HCT116 (cell line): ENCODE data around the gene N4BP2. TPM values are rescaled to one million over a fixed set of nuclear protein-coding genes. Genes with fewer than 3 reads are reported as not detected.

Experiments used
- ATAC-seq: fragments of 200-7000 bp; cut with Tn5 transposase; 2 replicates; pipeline ENCODE4 v1.9.1; 2020; ENCODE audit warnings: mild to moderate bottlenecking, moderate library complexity
- BruUV-seq: library from RNA; stranded (reverse); fragments of 400-500 nt; replicated peaks from 2 replicates; lab custom pipeline; 2021; lab: Mats Ljungman, UMichigan
- CTCF ChIA-PET: fragments of 300-600 bp; sonication (Branson Sonifier 250); formaldehyde crosslinking; loops from one replicate; lab custom pipeline; 2021; ENCODE audit warnings: antibody characterized with exemption; lab: Charles Lee
- POLR2A ChIA-PET: fragments of 300-600, 350-600 bp; sonication (Branson Sonifier 250); formaldehyde crosslinking; loops from one replicate; lab custom pipeline; 2021; ENCODE audit warnings: antibody characterized with exemption; lab: Charles Lee
- RAD21 ChIA-PET, 2 experiments: fragments of 300-600 bp; sonication (Branson Sonifier 250); formaldehyde crosslinking; loops; one replicate each; lab custom pipeline; 2023; ENCODE audit warnings: low total read pairs in 2 of 2; ENCODE audit not compliant: uncharacterized antibody in 2 of 2, unreplicated experiment in 2 of 2, low non-redundant PET in 1 of 2; lab: Charles Lee
- DNase-seq: peaks from one replicate; pipeline ENCODE4 v3.0.0-alpha.2; 2010; ENCODE audit warnings: low read depth, low spot score
- H2AFZ ChIP-seq: fragments of 200-600 bp; shearing (Covaris generic), sonication (generic); 2 replicates; pipeline ENCODE4 v1.6.1; 2017; ENCODE audit warnings: low read depth, mixed run types, mixed read lengths, antibody characterized with exemption, low read length; ENCODE audit not compliant: poor library complexity, severe bottlenecking
- H3K27ac ChIP-seq: 2 replicates; pipeline ENCODE4 v1.5.1; 2012; ENCODE audit warnings: low read depth, low read length
- H3K27me3 ChIP-seq: fragments of 200-600 bp; sonication (generic); 2 replicates; pipeline ENCODE4 v1.6.1; 2016; ENCODE audit warnings: mixed run types, low read length, mixed read lengths; ENCODE audit not compliant: insufficient read depth
- H3K36me3 ChIP-seq, 2 experiments: fragments of 200-500 bp in 1 of 2; fragments of 200-600 bp in 1 of 2; sonication (Bioruptor generic) in 1 of 2; sonication (generic) in 1 of 2; 2 replicates each; pipeline versions ENCODE4 v1.5.1 to v1.6.1; 2014 to 2016; ENCODE audit warnings: low read length in 2 of 2, inconsistent platforms in 1 of 2, mixed read lengths in 1 of 2, mixed run types in 1 of 2; ENCODE audit not compliant: insufficient read depth in 2 of 2, control insufficient read depth in 1 of 2
- H3K4me1 ChIP-seq, 2 experiments: fragments of 200-600 bp in 1 of 2; sonication (generic) in 1 of 2; 2 replicates each; pipeline versions ENCODE4 v1.5.1 to v1.6.1; 2012 to 2017; ENCODE audit warnings: low read length in 2 of 2, inconsistent platforms in 1 of 2, mild to moderate bottlenecking in 1 of 2, mixed read lengths in 1 of 2, mixed run types in 1 of 2, moderate library complexity in 1 of 2; ENCODE audit not compliant: insufficient read depth in 2 of 2, control insufficient read depth in 1 of 2
- H3K4me2 ChIP-seq: fragments of 200-600 bp; sonication (generic); 2 replicates; pipeline ENCODE4 v1.6.1; 2017; ENCODE audit warnings: mixed run types, low read length, mixed read lengths
- H3K4me3 ChIP-seq, 2 experiments: fragments of 200-600 bp in 1 of 2; sonication (generic) in 1 of 2; replicated peaks in 1 of 2; 2 replicates each; pipeline ENCODE4 v1.5.1; 2011 to 2016; ENCODE audit warnings: low read length in 2 of 2, control low read depth in 1 of 2, low read depth in 1 of 2, mild to moderate bottlenecking in 1 of 2, mixed read lengths in 1 of 2, mixed run types in 1 of 2
- H3K79me2 ChIP-seq: fragments of 200-600 bp; sonication (generic); 2 replicates; pipeline ENCODE4 v1.6.1; 2017; ENCODE audit warnings: mild to moderate bottlenecking, mixed run types, low read length, moderate library complexity, mixed read lengths; ENCODE audit not compliant: insufficient read depth
- H3K9ac ChIP-seq: fragments of 200-600 bp; sonication (generic); 2 replicates; pipeline ENCODE4 v1.6.1; 2016; ENCODE audit warnings: low read length, mixed read lengths
- H3K9me2 ChIP-seq: fragments of 200-600 bp; sonication (generic), shearing (Covaris generic); 2 replicates; pipeline ENCODE4 v1.6.1; 2017; ENCODE audit warnings: mixed run types, mild to moderate bottlenecking, moderate library complexity; ENCODE audit not compliant: insufficient read depth
- H3K9me3 ChIP-seq, 2 experiments: fragments of 200-500 bp in 1 of 2; fragments of 200-600 bp in 1 of 2; sonication (Bioruptor generic) in 1 of 2; sonication (generic) in 1 of 2; 2 replicates each; pipeline ENCODE4 v1.6.1; 2014 to 2017; ENCODE audit warnings: low read length in 2 of 2, mixed read lengths in 2 of 2, inconsistent platforms in 1 of 2, low read depth in 1 of 2, mild to moderate bottlenecking in 1 of 2, mixed run types in 1 of 2, moderate library complexity in 1 of 2; ENCODE audit not compliant: control insufficient read depth in 1 of 2, insufficient read depth in 1 of 2
- H4K20me1 ChIP-seq: fragments of 200-600 bp; sonication (generic), shearing (Covaris generic); 2 replicates; pipeline ENCODE4 v1.6.1; 2017; ENCODE audit warnings: mixed run types, mild to moderate bottlenecking, moderate library complexity; ENCODE audit not compliant: insufficient read depth
- CBX3 ChIP-seq: IDR thresholded peaks from 2 replicates; pipeline ENCODE4 v1.6.1; 2012; ENCODE audit warnings: low read depth
- EGR1 ChIP-seq: IDR thresholded peaks from 2 replicates; pipeline ENCODE4 v1.6.1; 2012; ENCODE audit warnings: low read depth
- EZH2phosphoT487 ChIP-seq: fragments of 200-600 bp; IDR thresholded peaks from 2 replicates; pipeline ENCODE4 v1.6.1; 2018; ENCODE audit warnings: antibody characterized with exemption, borderline replicate concordance
- FOSL1 ChIP-seq: IDR thresholded peaks from 2 replicates; pipeline ENCODE4 v1.6.1; 2012; ENCODE audit warnings: low read depth
- JUND ChIP-seq: IDR thresholded peaks from 2 replicates; pipeline ENCODE4 v1.6.1; 2012
- POLR2AphosphoS5 ChIP-seq: IDR thresholded peaks from 2 replicates; pipeline ENCODE4 v1.6.1; 2011; ENCODE audit warnings: mild to moderate bottlenecking, low read depth, low read length, moderate library complexity
- SP1 ChIP-seq: IDR thresholded peaks from 2 replicates; pipeline ENCODE4 v1.6.1; 2012; ENCODE audit warnings: low read depth
- SRF ChIP-seq: IDR thresholded peaks from 2 replicates; pipeline ENCODE4 v1.6.1; 2012; ENCODE audit warnings: low read depth
- TCF7L2 ChIP-seq: IDR thresholded peaks from 2 replicates; pipeline ENCODE4 v1.7.0; 2011; ENCODE audit warnings: borderline replicate concordance, inconsistent platforms; ENCODE audit not compliant: insufficient read depth, insufficient read length; ENCODE audit errors: extremely low read depth
- YY1 ChIP-seq: IDR thresholded peaks from 2 replicates; pipeline ENCODE4 v1.6.1; 2011; ENCODE audit warnings: low read length, low read depth, moderate library complexity, mild to moderate bottlenecking; ENCODE audit not compliant: insufficient replicate concordance; ENCODE audit errors: extremely low read depth
- ZFX ChIP-seq: fragments of 450-650 bp; IDR thresholded peaks from 2 replicates; pipeline ENCODE4 v1.6.1; 2017
- intact Hi-C: fragments of 100-400 bp; cut with micrococcal nuclease; formaldehyde crosslinking; loops from 2 replicates; pipeline ENCODE4 v1.10.0; 2022
- total RNA-seq: library from RNA; stranded (reverse); gene quantifications from one replicate; pipeline ENCODE4 v1.2.1, GENCODE V29; 2021; ENCODE audit not compliant: unreplicated experiment
- TF ChIP-seq, protein P1 (sequence below): IDR thresholded peaks from 2 replicates; pipeline ENCODE4 v1.6.1; 2012
- TF ChIP-seq, protein P2 (sequence below), 3 experiments: fragments of 200-600 bp in 1 of 3; sonication (generic) in 1 of 3; IDR thresholded peaks in 2 of 3; conservative IDR thresholded peaks in 1 of 3; 2 replicates each; pipeline ENCODE4 v1.5.1; 2012 to 2017; ENCODE audit warnings: low read depth in 2 of 3, low read length in 2 of 3, antibody characterized with exemption in 1 of 3, borderline replicate concordance in 1 of 3, control low read depth in 1 of 3, mild to moderate bottlenecking in 1 of 3, mixed read lengths in 1 of 3, mixed run types in 1 of 3, moderate library complexity in 1 of 3; ENCODE audit not compliant: insufficient read depth in 1 of 3
- TF ChIP-seq, protein P3 (sequence below): IDR thresholded peaks from 2 replicates; pipeline ENCODE4 v1.6.1; 2012
- TF ChIP-seq, protein P4 (sequence below): IDR thresholded peaks from 2 replicates; pipeline ENCODE4 v1.6.1; 2012; ENCODE audit warnings: low read depth

Gene N4BP2
- total RNA-seq, 1 experiment from 2014 or later, result 7.0 TPM

DNA sequence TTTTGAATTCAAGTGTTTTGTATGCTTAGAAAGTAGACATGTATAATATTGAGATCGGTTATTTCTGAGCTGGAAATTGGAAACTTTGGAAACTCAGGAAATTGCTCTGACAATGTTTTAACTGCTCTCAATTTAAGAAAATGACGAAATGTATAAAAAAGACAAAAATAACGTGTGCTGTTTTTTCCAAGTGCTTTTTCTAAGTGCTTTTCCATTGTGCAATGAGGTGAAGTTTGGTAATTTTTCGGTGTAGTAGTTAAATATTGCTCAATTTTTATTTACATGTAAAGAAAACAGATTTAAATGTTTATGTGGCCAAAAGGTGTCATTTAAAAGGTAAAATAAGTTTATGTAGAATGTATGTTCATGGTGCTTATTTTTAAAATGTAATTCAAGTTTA lies 100.8 kb downstream of the N4BP2 start:
- ChIA-PET RAD21 (no interaction called here), POLR2A (no interaction called here), CTCF (no interaction called here)
- no peak for DNase-seq
- H3K4me2 ChIP-seq, result no peak overlapping the region
- H4K20me1 ChIP-seq, result no peaks in the 10 kb centered on the region
- intact Hi-C loops, result loop anchor here (10.0 kb wide), 1 partner anchor 557 kb away; no protein-coding TSS in a partner anchor
- no peaks in the 10 kb centered on the region for H3K36me3 ChIP-seq
- no peaks in the 10 kb centered on the region for H3K27me3 ChIP-seq
- no peaks in the 10 kb centered on the region for H3K4me1 ChIP-seq
- no peak overlapping the region for H3K4me3 ChIP-seq
- H3K9ac ChIP-seq, result no peak overlapping the region
- H2AFZ ChIP-seq, result no peak overlapping the region
- BruUV-seq, result no TSS peak
- H3K79me2 ChIP-seq, result no peaks in the 10 kb centered on the region
- H3K9me2 ChIP-seq, result no peaks in the 10 kb centered on the region
- no peak overlapping the region for H3K27ac ChIP-seq
- no peaks in the 10 kb centered on the region for H3K9me3 ChIP-seq
- no peak for ATAC-seq
- TF ChIP-seq CBX3, result no peak
- TF ChIP-seq YY1, result no peak
- no peak for TF ChIP-seq JUND
- TF ChIP-seq SRF, result no peak
- TF ChIP-seq EGR1, result no peak
- no peak for TF ChIP-seq ZFX
- TF ChIP-seq, protein P1, sequence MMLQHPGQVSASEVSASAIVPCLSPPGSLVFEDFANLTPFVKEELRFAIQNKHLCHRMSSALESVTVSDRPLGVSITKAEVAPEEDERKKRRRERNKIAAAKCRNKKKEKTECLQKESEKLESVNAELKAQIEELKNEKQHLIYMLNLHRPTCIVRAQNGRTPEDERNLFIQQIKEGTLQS, result no peak
- TF ChIP-seq, protein P2, sequence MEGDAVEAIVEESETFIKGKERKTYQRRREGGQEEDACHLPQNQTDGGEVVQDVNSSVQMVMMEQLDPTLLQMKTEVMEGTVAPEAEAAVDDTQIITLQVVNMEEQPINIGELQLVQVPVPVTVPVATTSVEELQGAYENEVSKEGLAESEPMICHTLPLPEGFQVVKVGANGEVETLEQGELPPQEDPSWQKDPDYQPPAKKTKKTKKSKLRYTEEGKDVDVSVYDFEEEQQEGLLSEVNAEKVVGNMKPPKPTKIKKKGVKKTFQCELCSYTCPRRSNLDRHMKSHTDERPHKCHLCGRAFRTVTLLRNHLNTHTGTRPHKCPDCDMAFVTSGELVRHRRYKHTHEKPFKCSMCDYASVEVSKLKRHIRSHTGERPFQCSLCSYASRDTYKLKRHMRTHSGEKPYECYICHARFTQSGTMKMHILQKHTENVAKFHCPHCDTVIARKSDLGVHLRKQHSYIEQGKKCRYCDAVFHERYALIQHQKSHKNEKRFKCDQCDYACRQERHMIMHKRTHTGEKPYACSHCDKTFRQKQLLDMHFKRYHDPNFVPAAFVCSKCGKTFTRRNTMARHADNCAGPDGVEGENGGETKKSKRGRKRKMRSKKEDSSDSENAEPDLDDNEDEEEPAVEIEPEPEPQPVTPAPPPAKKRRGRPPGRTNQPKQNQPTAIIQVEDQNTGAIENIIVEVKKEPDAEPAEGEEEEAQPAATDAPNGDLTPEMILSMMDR (IDR thresholded peaks at IDR 0.05 in 2 of 3, conservative IDR thresholded peaks at IDR 0.05 in 1 of 3; ENCODE audit: borderline replicate concordance in 1 of 3, insufficient read depth in 1 of 3, low read depth in 2 of 3, low read length in 2 of 3), result no peak
- no peak for TF ChIP-seq POLR2AphosphoS5

DNA sequence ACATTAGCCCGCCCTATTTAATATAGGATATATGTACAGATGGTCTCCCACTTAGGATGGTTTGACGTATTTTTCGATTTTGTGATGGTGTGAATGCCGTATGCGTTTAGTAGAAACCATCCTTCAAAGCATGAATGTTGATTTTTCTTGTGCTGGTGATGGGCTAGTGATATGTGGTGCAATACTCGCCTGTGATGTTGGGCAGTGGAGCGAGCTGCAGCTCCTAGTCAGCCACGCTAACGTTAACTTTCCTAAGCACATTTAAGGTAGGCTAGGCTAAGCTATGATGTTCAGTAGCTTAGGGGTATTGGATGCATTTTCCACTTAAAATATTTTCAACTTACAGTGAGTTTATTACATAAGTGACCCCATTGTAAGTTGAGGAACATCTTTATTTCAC lies 103.6 kb downstream of the N4BP2 start:
- Histone ChIP-seq H3K9me3 (no peaks in the 10 kb centered on the region), H3K27ac (no peak overlapping the region), H3K4me2 (no peak overlapping the region), H3K36me3 (no peaks in the 10 kb centered on the region), H2AFZ (no peak overlapping the region), H3K4me1 (no peaks in the 10 kb centered on the region), H3K79me2 (no peaks in the 10 kb centered on the region)
- no TSS peak for BruUV-seq
- ATAC-seq, result no peak
- TF ChIP-seq ZFX (no peak), JUND (no peak), EZH2phosphoT487 (no peak), YY1 (no peak), FOSL1 (no peak), EGR1 (no peak), SP1 (no peak), TCF7L2 (no peak), POLR2AphosphoS5 (no peak)
- TF ChIP-seq, protein P3, sequence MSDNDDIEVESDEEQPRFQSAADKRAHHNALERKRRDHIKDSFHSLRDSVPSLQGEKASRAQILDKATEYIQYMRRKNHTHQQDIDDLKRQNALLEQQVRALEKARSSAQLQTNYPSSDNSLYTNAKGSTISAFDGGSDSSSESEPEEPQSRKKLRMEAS, result no peak
- TF ChIP-seq, protein P4, sequence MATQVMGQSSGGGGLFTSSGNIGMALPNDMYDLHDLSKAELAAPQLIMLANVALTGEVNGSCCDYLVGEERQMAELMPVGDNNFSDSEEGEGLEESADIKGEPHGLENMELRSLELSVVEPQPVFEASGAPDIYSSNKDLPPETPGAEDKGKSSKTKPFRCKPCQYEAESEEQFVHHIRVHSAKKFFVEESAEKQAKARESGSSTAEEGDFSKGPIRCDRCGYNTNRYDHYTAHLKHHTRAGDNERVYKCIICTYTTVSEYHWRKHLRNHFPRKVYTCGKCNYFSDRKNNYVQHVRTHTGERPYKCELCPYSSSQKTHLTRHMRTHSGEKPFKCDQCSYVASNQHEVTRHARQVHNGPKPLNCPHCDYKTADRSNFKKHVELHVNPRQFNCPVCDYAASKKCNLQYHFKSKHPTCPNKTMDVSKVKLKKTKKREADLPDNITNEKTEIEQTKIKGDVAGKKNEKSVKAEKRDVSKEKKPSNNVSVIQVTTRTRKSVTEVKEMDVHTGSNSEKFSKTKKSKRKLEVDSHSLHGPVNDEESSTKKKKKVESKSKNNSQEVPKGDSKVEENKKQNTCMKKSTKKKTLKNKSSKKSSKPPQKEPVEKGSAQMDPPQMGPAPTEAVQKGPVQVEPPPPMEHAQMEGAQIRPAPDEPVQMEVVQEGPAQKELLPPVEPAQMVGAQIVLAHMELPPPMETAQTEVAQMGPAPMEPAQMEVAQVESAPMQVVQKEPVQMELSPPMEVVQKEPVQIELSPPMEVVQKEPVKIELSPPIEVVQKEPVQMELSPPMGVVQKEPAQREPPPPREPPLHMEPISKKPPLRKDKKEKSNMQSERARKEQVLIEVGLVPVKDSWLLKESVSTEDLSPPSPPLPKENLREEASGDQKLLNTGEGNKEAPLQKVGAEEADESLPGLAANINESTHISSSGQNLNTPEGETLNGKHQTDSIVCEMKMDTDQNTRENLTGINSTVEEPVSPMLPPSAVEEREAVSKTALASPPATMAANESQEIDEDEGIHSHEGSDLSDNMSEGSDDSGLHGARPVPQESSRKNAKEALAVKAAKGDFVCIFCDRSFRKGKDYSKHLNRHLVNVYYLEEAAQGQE, result no peak
- TF ChIP-seq, all 23 proteins: peak for 0
- ChIA-PET POLR2A (no interaction called here), CTCF (no interaction called here), RAD21 (no interaction called here)
- Histone ChIP-seq H3K9me2 (no peaks in the 10 kb centered on the region), H3K9ac (no peak overlapping the region), H3K4me3 (no peak overlapping the region), H4K20me1 (no peaks in the 10 kb centered on the region), H3K27me3 (no peaks in the 10 kb centered on the region)
- intact Hi-C loops, result no loop called here
- no peak for DNase-seq
